T-helper 2 cell treated with Interferon-gamma antibody and Interleukin-4, amounts not matched to agents 5 μg/mL and 100 μg/mL, for 36 hours (primary cell): ENCODE data around the gene MAP3K1.

Source experiments
- DNase-seq: peaks from one replicate; pipeline ENCODE4 v3.0.0; 2021; ENCODE audit warnings: low spot score
- H3K27ac Mint-ChIP-seq: one replicate; pipeline ENCODE4 v1.8.0; 2021; ENCODE audit warnings: mild to moderate bottlenecking, mixed read lengths
- H3K27me3 Mint-ChIP-seq: one replicate; pipeline ENCODE4 v1.8.0; 2021; ENCODE audit warnings: low read depth, mixed read lengths
- H3K36me3 Mint-ChIP-seq: one replicate; pipeline ENCODE4 v1.8.0; 2021; ENCODE audit warnings: low read depth, mixed read lengths
- H3K4me1 Mint-ChIP-seq: one replicate; pipeline ENCODE4 v1.8.0; 2021; ENCODE audit warnings: low read depth, mixed read lengths
- H3K4me3 Mint-ChIP-seq: one replicate; pipeline ENCODE4 v1.8.0; 2022; ENCODE audit warnings: mild to moderate bottlenecking, moderate library complexity, mixed read lengths
- H3K9me3 Mint-ChIP-seq: one replicate; pipeline ENCODE4 v1.8.0; 2021; ENCODE audit warnings: mixed read lengths

MAP3K1 gene

DNA sequence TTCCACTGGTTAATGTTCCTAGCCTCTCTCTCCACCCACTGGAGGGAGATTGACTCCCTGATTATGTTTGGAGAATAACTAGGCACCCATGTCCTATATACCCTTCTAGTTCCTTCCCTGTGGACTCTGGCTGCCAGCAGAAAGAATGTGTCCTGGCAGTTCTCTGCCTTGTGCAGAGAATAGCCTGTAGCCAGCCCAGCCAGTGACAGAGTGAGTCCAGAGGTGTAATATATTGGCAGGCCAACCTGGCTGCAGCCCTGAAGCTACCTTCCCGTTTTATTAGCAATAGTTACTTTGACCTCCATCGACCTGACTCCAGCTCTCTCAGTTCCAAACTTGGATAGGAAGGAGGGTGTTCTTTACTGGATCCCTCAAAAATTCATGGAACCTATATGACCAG lies 102.2 kb downstream of the MAP3K1 start:
- H3K27me3 Mint-ChIP-seq = no peaks in the 10 kb centered on the region
- H3K4me3 Mint-ChIP-seq = no peak overlapping the region
- H3K9me3 Mint-ChIP-seq = no peaks in the 10 kb centered on the region
- H3K27ac Mint-ChIP-seq = no peak overlapping the region
- no peak for DNase-seq
- peaks cover 6% of the 10 kb centered on the region for H3K4me1 Mint-ChIP-seq
- peaks cover 14% of the 10 kb centered on the region for H3K36me3 Mint-ChIP-seq

DNA sequence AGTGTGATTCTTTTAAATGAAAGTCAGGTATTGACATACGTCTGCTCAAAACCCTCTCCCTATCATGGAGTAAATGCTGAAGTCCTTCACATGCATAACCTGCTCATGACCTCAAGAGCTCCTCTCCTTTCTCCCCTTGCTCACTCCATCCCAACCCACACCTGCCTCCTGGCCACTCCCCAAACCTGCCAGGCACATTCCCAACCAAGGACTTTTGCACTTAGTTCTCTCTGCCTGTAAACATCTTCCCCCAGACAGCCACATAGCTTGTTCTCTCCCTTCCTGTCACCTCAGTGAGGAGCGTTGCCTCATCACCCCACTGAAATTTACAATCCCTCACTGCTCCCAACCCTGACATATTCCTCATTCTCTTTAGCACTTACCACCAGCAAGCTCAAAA lies 102.7 kb downstream of the MAP3K1 start:
- Mint-ChIP-seq H3K27ac (no peak overlapping the region), H3K36me3 (peaks cover 18% of the 10 kb centered on the region), H3K4me1 (peaks cover 6% of the 10 kb centered on the region), H3K27me3 (no peaks in the 10 kb centered on the region), H3K9me3 (no peaks in the 10 kb centered on the region), H3K4me3 (no peak overlapping the region)
- no peak for DNase-seq

DNA sequence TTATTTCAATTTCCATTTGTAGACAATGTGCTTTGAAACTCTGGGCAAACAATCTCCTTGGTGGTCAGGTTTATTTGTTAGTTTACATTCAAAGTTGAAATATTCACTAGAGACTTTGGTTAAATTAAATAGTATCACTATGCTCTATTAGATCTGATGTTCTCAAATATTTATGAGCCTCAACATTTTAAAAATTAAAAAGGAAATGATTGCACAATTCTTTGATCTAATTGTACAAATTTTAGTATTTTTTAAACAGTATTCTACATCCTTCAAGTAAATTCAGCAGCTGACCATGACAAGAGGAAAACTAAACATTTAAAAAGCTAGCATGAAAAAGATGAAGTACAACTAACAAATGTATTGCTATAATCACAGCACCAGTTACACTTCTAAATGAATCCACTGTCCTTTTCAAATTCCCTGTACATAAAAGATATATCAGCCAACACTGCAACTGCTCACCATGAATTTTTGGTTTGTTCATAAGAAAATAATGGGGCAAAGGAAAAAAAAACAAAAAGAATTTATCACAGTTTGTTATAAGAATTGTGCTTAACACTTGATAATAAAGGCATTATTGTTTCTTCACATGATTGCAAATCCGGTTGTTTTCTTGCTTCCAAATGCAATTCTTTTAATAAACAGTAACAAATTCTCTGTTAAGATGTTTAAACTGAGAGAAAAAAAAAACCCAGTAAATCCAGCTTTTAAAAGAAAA lies 104.8 kb downstream of the MAP3K1 start:
- H3K27me3 Mint-ChIP-seq = no peaks in the 10 kb centered on the region
- no peak overlapping the region for H3K27ac Mint-ChIP-seq
- no peak overlapping the region for H3K4me3 Mint-ChIP-seq
- DNase-seq = no peak
- peaks cover 31% of the 10 kb centered on the region for H3K36me3 Mint-ChIP-seq
- no peaks in the 10 kb centered on the region for H3K9me3 Mint-ChIP-seq
- peaks cover 6% of the 10 kb centered on the region for H3K4me1 Mint-ChIP-seq

DNA sequence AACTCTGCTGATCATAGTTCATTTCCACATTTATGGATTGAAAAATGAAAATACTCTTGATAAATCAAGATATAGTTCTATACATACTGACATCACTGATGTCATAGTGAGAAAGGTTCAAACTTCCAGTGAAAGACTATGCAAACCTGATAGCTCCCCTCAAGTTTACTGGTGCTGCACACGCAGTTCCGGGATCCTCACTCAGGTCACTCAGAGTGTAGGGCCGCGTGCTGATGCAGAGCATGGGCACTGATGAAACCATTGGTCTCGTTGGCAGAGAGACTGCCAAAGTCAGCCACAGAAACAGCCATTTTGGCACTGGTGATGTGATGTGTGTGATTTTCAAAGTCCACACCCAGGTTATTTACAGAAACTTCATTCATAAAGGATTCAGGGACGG lies 107.6 kb downstream of the MAP3K1 start:
- H3K9me3 Mint-ChIP-seq = no peaks in the 10 kb centered on the region
- no peak overlapping the region for H3K27ac Mint-ChIP-seq
- peaks cover 42% of the 10 kb centered on the region for H3K36me3 Mint-ChIP-seq
- no peak overlapping the region for H3K4me3 Mint-ChIP-seq
- peaks cover 6% of the 10 kb centered on the region for H3K4me1 Mint-ChIP-seq
- H3K27me3 Mint-ChIP-seq = no peaks in the 10 kb centered on the region
- no peak for DNase-seq

DNA sequence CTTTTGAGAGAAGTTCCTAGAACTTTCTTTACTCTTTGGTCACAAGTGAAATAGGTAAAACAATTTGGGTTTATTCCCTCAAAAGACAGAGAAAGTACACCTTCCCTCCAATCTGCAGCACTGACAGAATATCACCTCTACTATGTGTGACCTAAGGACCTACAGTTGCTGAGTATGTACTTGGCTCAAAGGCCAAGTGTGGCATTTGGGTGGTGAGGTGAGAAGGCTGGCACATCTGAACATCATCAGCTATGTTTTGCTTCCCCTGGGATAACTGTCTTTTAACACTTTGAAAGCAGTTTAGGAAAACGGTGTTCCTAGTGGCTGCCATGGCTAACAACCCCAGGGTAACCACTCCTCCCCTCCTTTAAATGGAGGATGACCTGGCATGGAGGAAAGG lies 119.0 kb downstream of the MAP3K1 start:
- Mint-ChIP-seq H3K27me3 (no peaks in the 10 kb centered on the region), H3K36me3 (peaks cover 40% of the 10 kb centered on the region), H3K9me3 (no peaks in the 10 kb centered on the region), H3K4me3 (no peak overlapping the region), H3K27ac (no peak overlapping the region), H3K4me1 (peaks cover 3% of the 10 kb centered on the region)
- no peak for DNase-seq

DNA sequence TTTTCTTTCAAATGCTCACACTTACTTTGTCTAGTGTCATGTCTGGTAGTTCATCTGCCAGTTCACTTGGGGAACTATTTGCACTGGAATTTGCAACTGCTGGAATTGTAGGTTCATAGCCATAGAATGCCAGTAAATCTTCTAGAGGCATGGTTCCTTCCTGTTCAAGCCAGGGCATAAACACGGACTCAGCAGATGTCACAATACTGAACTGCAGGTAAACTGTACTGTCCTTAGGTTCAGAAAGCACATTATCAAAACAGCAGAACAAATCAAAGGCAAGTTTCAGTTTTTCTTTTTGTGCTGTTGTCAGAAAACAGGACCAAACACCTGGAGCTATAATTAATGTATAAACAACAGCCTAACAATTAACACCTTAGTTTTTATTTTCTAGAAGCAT lies 123.5 kb downstream of the MAP3K1 start:
- Mint-ChIP-seq H3K4me1 (peaks cover 3% of the 10 kb centered on the region), H3K9me3 (no peaks in the 10 kb centered on the region)

DNA sequence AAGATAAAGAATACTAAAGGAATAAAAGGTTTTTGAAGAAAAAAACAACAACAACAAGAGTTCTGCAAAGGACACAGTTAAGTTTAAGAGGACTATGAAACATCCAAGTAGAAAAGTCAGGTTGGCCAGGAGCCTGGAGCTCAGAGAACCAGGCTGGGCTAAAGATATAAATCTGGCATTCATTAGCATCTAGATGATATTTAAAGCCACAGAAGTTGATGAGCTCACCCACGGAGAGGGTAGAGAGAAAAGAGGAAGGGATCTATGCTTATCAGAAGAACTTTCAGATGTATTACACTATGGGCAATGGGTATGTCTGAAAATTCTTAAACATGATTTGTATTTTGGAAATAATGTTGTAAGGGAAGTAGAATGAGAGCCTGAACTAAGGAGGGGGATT lies 126.6 kb downstream of the MAP3K1 start:
- H3K27ac Mint-ChIP-seq = no peak overlapping the region

More for the DNA sequence above, 123.5 kb downstream of the MAP3K1 start:
- H3K4me3 Mint-ChIP-seq = no peak overlapping the region
- no peak for DNase-seq
- H3K27me3 Mint-ChIP-seq = no peaks in the 10 kb centered on the region
- H3K36me3 Mint-ChIP-seq = peaks cover 53% of the 10 kb centered on the region
- H3K27ac Mint-ChIP-seq = no peak overlapping the region

More for the DNA sequence above, 126.6 kb downstream of the MAP3K1 start:
- DNase-seq = no peak
- peaks cover 54% of the 10 kb centered on the region for H3K36me3 Mint-ChIP-seq
- H3K9me3 Mint-ChIP-seq = no peaks in the 10 kb centered on the region
- H3K4me3 Mint-ChIP-seq = no peak overlapping the region
- H3K4me1 Mint-ChIP-seq = peaks cover 2% of the 10 kb centered on the region
- no peaks in the 10 kb centered on the region for H3K27me3 Mint-ChIP-seq
